Measurements from ENCODE around the gene EIF2S1. TPM values are rescaled to one million over a fixed set of nuclear protein-coding genes. Genes with fewer than 3 reads are reported as not detected.
A peak's percentile ranks its signal among the peaks of the same experiment; 100 is the strongest.
"Not testable (repeated sequence)": the region's sequence is repeated elsewhere in the genome, so short reads cannot be mapped to it uniquely, and the experiment has no call there.

The EIF2S1 gene
- total RNA-seq, result 88.3 to 91.5 TPM (median 90.5 TPM) in 3 replicates
- long read RNA-seq, full-length matches to known transcripts, result 168 of 170 reads
- long read RNA-seq, partial matches to known transcripts, result 1 of 170 reads
- long read RNA-seq, other reads (novel, unspliced or antisense), result 1 of 170 reads

- DNase-seq (ENCODE audit: low spot score), result peak; percentile 100
- peaks cover 3% of the 10 kb centered on the region for H3K36me3 Mint-ChIP-seq (ENCODE audit: low read depth)
- H3K9me3 Mint-ChIP-seq (ENCODE audit: low read depth), result no peaks in the 10 kb centered on the region
- no peaks in the 10 kb centered on the region for H3K27me3 Mint-ChIP-seq (ENCODE audit: low read depth)
- H3K4me3 Mint-ChIP-seq (ENCODE audit: unreplicated experiment), result peak within 1 kb of the TSS; percentile 97
- TF ChIP-seq CTCF (IDR thresholded peaks at IDR 0.05), result peak; percentile 100
- peaks cover 67% of the 10 kb centered on the region for H3K4me1 Mint-ChIP-seq (ENCODE audit: low read depth)
- H3K27ac Mint-ChIP-seq (ENCODE audit: unreplicated experiment), result peak within 1 kb of the TSS; percentile 100
These were observed at the start of gene EIF2S1, which contains the start of gene ATP6V1D for GRCh38 chr14:67359775-67360469. EIF2S1 (plus strand) TSS chr14:67360328; CDS start chr14:67364768, 4,440 bp downstream. ATP6V1D (minus strand) TSS chr14:67359804; CDS start chr14:67359698, 106 bp downstream.

GRCh38 chr14:67311868-67312267 lies 48.3 kb upstream of the EIF2S1 start:
- no peak for TF ChIP-seq CTCF (IDR thresholded peaks at IDR 0.05)
- Mint-ChIP-seq H3K27me3 (ENCODE audit: low read depth) (no peaks in the 10 kb centered on the region), H3K36me3 (ENCODE audit: low read depth) (peaks cover 7% of the 10 kb centered on the region), H3K4me3 (ENCODE audit: unreplicated experiment) (no peak overlapping the region), H3K9me3 (ENCODE audit: low read depth) (no peaks in the 10 kb centered on the region), H3K27ac (ENCODE audit: unreplicated experiment) (no peak overlapping the region), H3K4me1 (ENCODE audit: low read depth) (peaks cover 3% of the 10 kb centered on the region)
- DNase-seq (ENCODE audit: low spot score), result no peak

- H3K4me1 Mint-ChIP-seq (ENCODE audit: low read depth), result peaks cover 3% of the 10 kb centered on the region
- no peak overlapping the region for H3K27ac Mint-ChIP-seq (ENCODE audit: unreplicated experiment)
- peaks cover 8% of the 10 kb centered on the region for H3K36me3 Mint-ChIP-seq (ENCODE audit: low read depth)
- TF ChIP-seq CTCF (IDR thresholded peaks at IDR 0.05), result no peak
- no peak overlapping the region for H3K4me3 Mint-ChIP-seq (ENCODE audit: unreplicated experiment)
- DNase-seq (ENCODE audit: low spot score), result no peak
- no peaks in the 10 kb centered on the region for H3K9me3 Mint-ChIP-seq (ENCODE audit: low read depth)
- no peaks in the 10 kb centered on the region for H3K27me3 Mint-ChIP-seq (ENCODE audit: low read depth)
These were observed 47.0 kb upstream of the EIF2S1 start for GRCh38 chr14:67313153-67313552.

GRCh38 chr14:67317822-67318221 lies 42.3 kb upstream of the EIF2S1 start:
- DNase-seq (ENCODE audit: low spot score), result no peak
- Mint-ChIP-seq H3K4me1 (ENCODE audit: low read depth) (no peaks in the 10 kb centered on the region), H3K9me3 (ENCODE audit: low read depth) (no peaks in the 10 kb centered on the region), H3K27me3 (ENCODE audit: low read depth) (no peaks in the 10 kb centered on the region), H3K27ac (ENCODE audit: unreplicated experiment) (no peak overlapping the region), H3K4me3 (ENCODE audit: unreplicated experiment) (no peak overlapping the region), H3K36me3 (ENCODE audit: low read depth) (peaks cover 12% of the 10 kb centered on the region)
- no peak for TF ChIP-seq CTCF (IDR thresholded peaks at IDR 0.05)

- peaks cover 10% of the 10 kb centered on the region for H3K36me3 Mint-ChIP-seq (ENCODE audit: low read depth)
- no peak for TF ChIP-seq CTCF (IDR thresholded peaks at IDR 0.05)
- no peak overlapping the region for H3K4me3 Mint-ChIP-seq (ENCODE audit: unreplicated experiment)
- no peak for DNase-seq (ENCODE audit: low spot score)
- no peaks in the 10 kb centered on the region for H3K9me3 Mint-ChIP-seq (ENCODE audit: low read depth)
- no peaks in the 10 kb centered on the region for H3K27me3 Mint-ChIP-seq (ENCODE audit: low read depth)
- H3K27ac Mint-ChIP-seq (ENCODE audit: unreplicated experiment), result no peak overlapping the region
- no peaks in the 10 kb centered on the region for H3K4me1 Mint-ChIP-seq (ENCODE audit: low read depth)
These were observed 41.0 kb upstream of the EIF2S1 start for GRCh38 chr14:67319142-67319541.

- DNase-seq (ENCODE audit: low spot score); H3K27me3 Mint-ChIP-seq (ENCODE audit: low read depth): not testable (repeated sequence)
- H3K36me3 Mint-ChIP-seq (ENCODE audit: low read depth), result peaks cover 34% of the 10 kb centered on the region
These were observed 30.5 kb upstream of the EIF2S1 start for GRCh38 chr14:67329666-67330065.

More at GRCh38 chr14:67329666-67330065, 30.5 kb upstream of the EIF2S1 start:
- peaks cover 17% of the 10 kb centered on the region for H3K4me1 Mint-ChIP-seq (ENCODE audit: low read depth)
- H3K4me3 Mint-ChIP-seq (ENCODE audit: unreplicated experiment); H3K27ac Mint-ChIP-seq (ENCODE audit: unreplicated experiment); H3K9me3 Mint-ChIP-seq (ENCODE audit: low read depth): not testable (repeated sequence)

All from chondrocyte (in vitro differentiated cells).